Progenitor cell of endocrine pancreas (in vitro differentiated cells): ENCODE results near the gene RDH14. TPM values are rescaled to one million over a fixed set of nuclear protein-coding genes. Genes with fewer than 3 reads are reported as not detected.

ENCODE experiments used
- DNase-seq: peaks from one replicate; pipeline ENCODE4 v3.0.0; 2021; ENCODE audit warnings: low spot score; ENCODE audit not compliant: unreplicated experiment
- H3K27ac Mint-ChIP-seq: 2 replicates; pipeline ENCODE4 v1.8.0; 2021; ENCODE audit warnings: mild to moderate bottlenecking, moderate library complexity, mixed read lengths
- H3K27me3 Mint-ChIP-seq: 2 replicates; pipeline ENCODE4 v1.8.0; 2021; ENCODE audit warnings: mixed read lengths
- H3K36me3 Mint-ChIP-seq: 2 replicates; pipeline ENCODE4 v1.8.0; 2022; ENCODE audit warnings: mixed read lengths; ENCODE audit not compliant: insufficient read depth
- H3K4me1 Mint-ChIP-seq: 2 replicates; pipeline ENCODE4 v1.8.0; 2021; ENCODE audit warnings: low read depth, mixed read lengths
- H3K4me3 Mint-ChIP-seq: 2 replicates; pipeline ENCODE4 v1.8.0; 2021; ENCODE audit warnings: low read depth, mild to moderate bottlenecking, moderate library complexity, mixed read lengths
- H3K9me3 Mint-ChIP-seq: 2 replicates; pipeline ENCODE4 v1.8.0; 2021; ENCODE audit warnings: low read depth, mixed read lengths
- total RNA-seq: library from RNA; stranded (reverse); gene quantifications from 2 replicates; pipeline ENCODE4 v1.2.1, GENCODE V29; 2021
- TF ChIP-seq, protein P1 (sequence below): fragments of 200-600 bp; sonication (generic); IDR thresholded peaks from one replicate; pipeline ENCODE4 v1.5.0; 2021; ENCODE audit warnings: antibody characterized with exemption, mild to moderate bottlenecking; ENCODE audit not compliant: unreplicated experiment

RDH14 gene
- total RNA-seq, 1 donor from 2014 or later, result 25.5 TPM

DNA sequence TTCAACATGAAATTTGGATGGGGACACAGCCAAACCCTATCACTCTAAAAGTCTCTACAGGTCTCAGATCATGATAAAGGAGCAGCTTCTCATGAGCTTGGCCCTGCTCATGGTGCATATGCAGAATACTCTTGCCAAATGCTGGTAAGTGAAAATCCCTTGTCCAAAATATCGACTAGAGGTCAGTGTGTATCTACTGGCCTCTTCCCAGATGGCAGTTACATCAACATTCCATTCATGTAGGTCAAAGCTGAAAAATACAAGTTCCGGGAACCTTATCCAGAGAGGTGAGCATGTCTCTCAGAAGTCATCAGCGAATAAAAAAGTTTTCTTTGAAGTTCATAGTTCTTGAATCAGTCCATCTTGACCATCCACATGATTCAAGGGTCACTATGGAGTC is 36.5 kb upstream of the RDH14 start:
- TF ChIP-seq, protein P1, sequence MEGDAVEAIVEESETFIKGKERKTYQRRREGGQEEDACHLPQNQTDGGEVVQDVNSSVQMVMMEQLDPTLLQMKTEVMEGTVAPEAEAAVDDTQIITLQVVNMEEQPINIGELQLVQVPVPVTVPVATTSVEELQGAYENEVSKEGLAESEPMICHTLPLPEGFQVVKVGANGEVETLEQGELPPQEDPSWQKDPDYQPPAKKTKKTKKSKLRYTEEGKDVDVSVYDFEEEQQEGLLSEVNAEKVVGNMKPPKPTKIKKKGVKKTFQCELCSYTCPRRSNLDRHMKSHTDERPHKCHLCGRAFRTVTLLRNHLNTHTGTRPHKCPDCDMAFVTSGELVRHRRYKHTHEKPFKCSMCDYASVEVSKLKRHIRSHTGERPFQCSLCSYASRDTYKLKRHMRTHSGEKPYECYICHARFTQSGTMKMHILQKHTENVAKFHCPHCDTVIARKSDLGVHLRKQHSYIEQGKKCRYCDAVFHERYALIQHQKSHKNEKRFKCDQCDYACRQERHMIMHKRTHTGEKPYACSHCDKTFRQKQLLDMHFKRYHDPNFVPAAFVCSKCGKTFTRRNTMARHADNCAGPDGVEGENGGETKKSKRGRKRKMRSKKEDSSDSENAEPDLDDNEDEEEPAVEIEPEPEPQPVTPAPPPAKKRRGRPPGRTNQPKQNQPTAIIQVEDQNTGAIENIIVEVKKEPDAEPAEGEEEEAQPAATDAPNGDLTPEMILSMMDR, result no peak
- Mint-ChIP-seq H3K27me3 (no peaks in the 10 kb centered on the region), H3K27ac (no peak overlapping the region), H3K4me3 (no peak overlapping the region), H3K36me3 (no peaks in the 10 kb centered on the region), H3K9me3 (no peaks in the 10 kb centered on the region), H3K4me1 (no peaks in the 10 kb centered on the region)
- no peak for DNase-seq

DNA sequence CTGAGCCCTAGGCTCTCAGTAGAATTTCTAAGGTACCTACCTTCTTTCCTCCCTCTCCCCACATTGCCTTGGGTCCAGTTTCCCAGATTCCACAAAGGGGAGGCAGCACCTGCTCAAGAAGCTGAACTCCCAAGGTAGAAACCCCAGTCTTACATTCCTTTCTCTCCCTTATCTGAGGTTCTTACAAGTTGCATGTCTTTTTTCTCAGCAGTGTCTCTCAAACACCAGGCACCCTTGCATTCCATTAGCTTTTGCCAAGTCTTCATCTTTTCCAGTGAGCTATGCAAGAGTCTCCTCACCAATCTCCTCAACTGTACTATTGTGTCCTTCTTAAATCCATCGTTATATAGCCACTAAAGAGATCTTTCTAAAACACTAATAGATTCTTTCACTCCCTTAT is 33.0 kb upstream of the RDH14 start:
- Mint-ChIP-seq H3K4me1 (no peaks in the 10 kb centered on the region), H3K36me3 (no peaks in the 10 kb centered on the region), H3K27me3 (no peaks in the 10 kb centered on the region), H3K9me3 (peaks cover 2% of the 10 kb centered on the region), H3K27ac (no peak overlapping the region), H3K4me3 (no peak overlapping the region)
- DNase-seq, result no peak
- TF ChIP-seq, protein P1, result no peak

- H3K27ac Mint-ChIP-seq, result no peak overlapping the region
- H3K9me3 Mint-ChIP-seq, result peaks cover 2% of the 10 kb centered on the region
- H3K36me3 Mint-ChIP-seq, result peaks cover under 1% of the 10 kb centered on the region
- DNase-seq, result no peak
- TF ChIP-seq, protein P1, result no peak
- H3K4me1 Mint-ChIP-seq, result no peaks in the 10 kb centered on the region
- no peaks in the 10 kb centered on the region for H3K27me3 Mint-ChIP-seq
- no peak overlapping the region for H3K4me3 Mint-ChIP-seq
Observed at GRCh38 chr2:18592372-18592771, 31.9 kb upstream of the RDH14 start.

- DNase-seq, result no peak
- Mint-ChIP-seq H3K4me3 (no peak within 1 kb of the TSS), H3K4me1 (no peaks in the 10 kb centered on the region), H3K36me3 (peaks cover 5% of the 10 kb centered on the region), H3K27me3 (no peaks in the 10 kb centered on the region), H3K27ac (no peak within 1 kb of the TSS), H3K9me3 (peaks cover 10% of the 10 kb centered on the region)
- TF ChIP-seq, protein P1, result no peak
Observed at GRCh38 chr2:18589354-18589753, 28.9 kb upstream of the RDH14 start, which contains the start of gene NT5C1B. TSS of gene NT5C1B (minus strand) at chr2:18589569. CDS start at chr2:18589468, 101 bp downstream.

DNA sequence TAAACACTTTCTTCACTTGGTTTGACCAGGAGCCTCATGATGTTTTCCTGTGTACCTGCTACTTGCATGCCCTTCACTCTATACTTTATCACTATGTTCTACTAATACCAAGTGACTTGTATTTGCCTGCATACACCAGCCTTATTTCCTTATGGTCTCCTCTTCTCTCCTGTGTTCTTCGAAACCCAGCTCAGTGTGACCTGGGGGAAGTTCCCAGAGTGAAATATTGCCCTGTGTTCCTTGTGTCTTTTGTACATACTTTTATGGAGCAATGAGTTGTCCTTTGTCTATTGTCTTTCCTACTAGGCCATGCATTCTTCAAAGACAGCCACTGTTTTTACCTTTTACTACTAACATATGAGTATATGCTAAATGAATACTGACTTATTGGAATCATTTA is 28.3 kb upstream of the RDH14 start:
- Mint-ChIP-seq H3K4me3 (no peak overlapping the region), H3K36me3 (peaks cover 6% of the 10 kb centered on the region)
- no peak for DNase-seq

More for the DNA sequence above, 28.3 kb upstream of the RDH14 start:
- H3K27me3 Mint-ChIP-seq, result no peaks in the 10 kb centered on the region
- peaks cover 10% of the 10 kb centered on the region for H3K9me3 Mint-ChIP-seq
- no peaks in the 10 kb centered on the region for H3K4me1 Mint-ChIP-seq
- no peak overlapping the region for H3K27ac Mint-ChIP-seq
- TF ChIP-seq, protein P1, result no peak
